Activated T-helper 1 cell treated with anti-CD3 and anti-CD28 coated beads, Interleukin-2, amount 50 U/mL, for 16 hours (primary cell): ENCODE results near the gene OTUB2.

Experiments used
- DNase-seq, 2 donors: peaks; one replicate each; pipeline ENCODE4 v3.0.0-alpha.2; 2020; ENCODE audit warnings: low read depth in 1 of 2, low spot score in 1 of 2

Gene OTUB2

GRCh38 chr14:94026173-94026888, at the start of gene OTUB2:
OTUB2 (plus strand) TSS chr14:94026340; CDS start chr14:94026538, 198 bp downstream.
- peak; percentile 86 to 91 for DNase-seq

- DNase-seq, result no peak
Measured at GRCh38 chr14:93976477-93977057, 49.6 kb upstream of the OTUB2 start, which contains the start of gene ASB2. ASB2 (minus strand) TSS chr14:93976570; CDS start chr14:93964539, 12,031 bp downstream.

GRCh38 chr14:93977171-93977570, 49.0 kb upstream of the OTUB2 start:
- DNase-seq, result no peak

- peak; percentile 45 to 71 for DNase-seq
Measured at GRCh38 chr14:93977790-93978581, 48.2 kb upstream of the OTUB2 start.

GRCh38 chr14:93978735-93979134, 47.4 kb upstream of the OTUB2 start:
- DNase-seq, result no peak

- DNase-seq, result no peak
Measured at GRCh38 chr14:93980456-93981201, 45.5 kb upstream of the OTUB2 start.

- no peak for DNase-seq
Measured at GRCh38 chr14:93981316-93982229, 44.6 kb upstream of the OTUB2 start.

- no peak for DNase-seq
Measured at GRCh38 chr14:93982230-93983007, 43.7 kb upstream of the OTUB2 start.

- DNase-seq, result no peak
Measured at GRCh38 chr14:93984070-93984469, 42.1 kb upstream of the OTUB2 start.

GRCh38 chr14:93984987-93985410, 41.1 kb upstream of the OTUB2 start:
- DNase-seq, result no peak

GRCh38 chr14:93986955-93987354, 39.2 kb upstream of the OTUB2 start:
- DNase-seq, result no peak

GRCh38 chr14:93987376-93987775, 38.8 kb upstream of the OTUB2 start:
- no peak for DNase-seq

GRCh38 chr14:93987815-93988476, 38.2 kb upstream of the OTUB2 start:
- no peak for DNase-seq

- no peak for DNase-seq
Measured at GRCh38 chr14:93989939-93990338, 36.2 kb upstream of the OTUB2 start.

GRCh38 chr14:93991212-93991611, 34.9 kb upstream of the OTUB2 start:
- no peak for DNase-seq

GRCh38 chr14:93991649-93992048, 34.5 kb upstream of the OTUB2 start:
- DNase-seq, result no peak

- DNase-seq, result no peak
Measured at GRCh38 chr14:93993382-93993781, 32.8 kb upstream of the OTUB2 start.

- DNase-seq, result peak in 1 of 2 donors; percentile 30
Measured at GRCh38 chr14:93994919-93995682, 31.0 kb upstream of the OTUB2 start.
